GM12878 (cell line): ENCODE measurements around the gene TEX2. TPM values are rescaled to one million over a fixed set of nuclear protein-coding genes. Genes with fewer than 3 reads are reported as not detected.

Source experiments
- ATAC-seq: fragments of 200-7000 bp; cut with Tn5 transposase; 3 replicates; pipeline ENCODE4 v1.9.1; 2020; ENCODE audit warnings: mild to moderate bottlenecking, moderate library complexity
- BruUV-seq: library from RNA; stranded (reverse); fragments of 400-500 nt; replicated peaks from 2 replicates; lab custom pipeline; 2021; lab: Mats Ljungman, UMichigan
- CTCF ChIA-PET: fragments of 300-600 bp; sonication (Branson Sonifier 250); formaldehyde crosslinking; extraction: SDS; loops from one replicate; lab custom pipeline; 2021; ENCODE audit warnings: inconsistent platforms; lab: Yijun Ruan, JAX
- POLR2A ChIA-PET: fragments of 350-600 bp; formaldehyde crosslinking; extraction: SDS; loops from one replicate; lab custom pipeline; 2021; ENCODE audit warnings: inconsistent platforms; lab: Charles Lee
- RAD21 ChIA-PET: fragments of 300-600 bp; sonication (Branson Sonifier 250); formaldehyde crosslinking; loops from one replicate; lab custom pipeline; 2023; ENCODE audit warnings: antibody characterized with exemption; ENCODE audit not compliant: unreplicated experiment; lab: Charles Lee
- SMC1A ChIA-PET: fragments of 300-600 bp; sonication (Branson Sonifier 250); formaldehyde crosslinking; loops from one replicate; lab custom pipeline; 2023; ENCODE audit not compliant: unreplicated experiment, uncharacterized antibody; lab: Charles Lee
- DNase-seq: peaks from one replicate; pipeline ENCODE4 v3.0.0-alpha.2; 2011; ENCODE audit warnings: low read depth, low spot score
- FAIRE-seq: peaks from 3 replicates; lab custom pipeline; 2011; peaks lifted over from hg19 to GRCh38; lab: Jason Lieb, UNC
- H2AFZ ChIP-seq: 2 replicates; pipeline ENCODE4 v1.6.0; 2011; ENCODE audit warnings: low read depth, low read length, control low read depth; ENCODE audit not compliant: control insufficient read depth
- H3K27ac ChIP-seq: 2 replicates; pipeline ENCODE4 v1.5.1; 2011; ENCODE audit warnings: control low read depth; ENCODE audit not compliant: control insufficient read depth, insufficient read depth
- H3K27me3 ChIP-seq, 2 experiments: replicated peaks in 1 of 2; 2 replicates each; pipeline versions ENCODE4 v1.6.0 to v1.6.1; 2011; ENCODE audit warnings: low read length in 1 of 2; ENCODE audit not compliant: control insufficient read depth in 2 of 2, insufficient read depth in 2 of 2
- H3K36me3 ChIP-seq, 2 experiments: 2 replicates each; pipeline ENCODE4 v1.5.1; 2011; ENCODE audit warnings: low read length in 1 of 2; ENCODE audit not compliant: control insufficient read depth in 2 of 2, insufficient read depth in 2 of 2
- H3K4me1 ChIP-seq: 2 replicates; pipeline ENCODE4 v1.6.1; 2011; ENCODE audit warnings: mild to moderate bottlenecking, low read length, moderate library complexity, mixed read lengths; ENCODE audit not compliant: control insufficient read depth, insufficient read depth
- H3K4me2 ChIP-seq: 2 replicates; pipeline ENCODE4 v1.6.0; 2011; ENCODE audit warnings: control low read depth; ENCODE audit not compliant: control insufficient read depth, insufficient read depth
- H3K4me3 ChIP-seq: fragments of 200-600 bp; sonication (generic); 2 replicates; pipeline ENCODE4 v1.5.1; 2016
- H3K79me2 ChIP-seq: 2 replicates; pipeline ENCODE4 v1.6.0; 2011; ENCODE audit warnings: low read length; ENCODE audit not compliant: control insufficient read depth, insufficient read depth
- H3K9ac ChIP-seq: 2 replicates; pipeline ENCODE4 v1.8.0; 2011; ENCODE audit warnings: low read length, control low read depth, mixed read lengths; ENCODE audit not compliant: control insufficient read depth, insufficient read depth
- H3K9me3 ChIP-seq: replicated peaks from 3 replicates; pipeline ENCODE4 v1.5.1; 2011; ENCODE audit warnings: mild to moderate bottlenecking, low read length; ENCODE audit not compliant: control insufficient read depth, insufficient read depth
- H4K20me1 ChIP-seq: 2 replicates; pipeline ENCODE4 v1.6.0; 2011; ENCODE audit not compliant: control insufficient read depth, insufficient read depth
- ASH2L ChIP-seq: fragments of 300-600, 200-600 bp; sonication (generic); IDR thresholded peaks from 2 replicates; pipeline ENCODE4 v1.6.1; 2017; ENCODE audit warnings: low read depth, mild to moderate bottlenecking, borderline replicate concordance
- ATF2 ChIP-seq: IDR thresholded peaks from 2 replicates; pipeline ENCODE4 v1.6.1; 2012; ENCODE audit warnings: low read length, inconsistent platforms
- MTA2 ChIP-seq: fragments of 450-650 bp; IDR thresholded peaks from 2 replicates; pipeline ENCODE4 v1.6.1; 2016; ENCODE audit warnings: low read depth, mild to moderate bottlenecking, moderate library complexity
- NFYB ChIP-seq: IDR thresholded peaks from 2 replicates; pipeline ENCODE4 v1.6.1; 2011; ENCODE audit warnings: low read depth, mild to moderate bottlenecking, low read length, improper control_type of control experiment, moderate library complexity; ENCODE audit not compliant: insufficient read depth
- POLR2A ChIP-seq: IDR thresholded peaks from 2 replicates; pipeline ENCODE4 v1.6.1; 2011; ENCODE audit warnings: low read depth, mild to moderate bottlenecking, low read length
- POLR2AphosphoS2 ChIP-seq: IDR thresholded peaks from 2 replicates; pipeline ENCODE4 v1.6.1; 2011; ENCODE audit warnings: low read depth, mild to moderate bottlenecking, low read length, improper control_type of control experiment, moderate library complexity
- RCOR1 ChIP-seq: conservative IDR thresholded peaks from 2 replicates; pipeline ENCODE4 v1.6.1; 2012; ENCODE audit warnings: low read depth, low read length, improper control_type of control experiment
- REST ChIP-seq: IDR thresholded peaks from 2 replicates; pipeline ENCODE4 v1.6.1; 2012; ENCODE audit warnings: mild to moderate bottlenecking, low read depth, low read length
- SMAD5 ChIP-seq: IDR thresholded peaks from 2 replicates; pipeline ENCODE4 v1.6.1; 2016; ENCODE audit warnings: antibody characterized with exemption, low read depth
- TCF3 ChIP-seq: IDR thresholded peaks from 2 replicates; pipeline ENCODE4 v1.6.1; 2012; ENCODE audit warnings: low read depth, mild to moderate bottlenecking, low read length, borderline replicate concordance; ENCODE audit not compliant: insufficient read depth
- TCF7 ChIP-seq: IDR thresholded peaks from 2 replicates; pipeline ENCODE4 v1.6.1; 2014; ENCODE audit warnings: antibody characterized with exemption, borderline replicate concordance
- ZNF207 ChIP-seq: fragments of 450-650 bp; IDR thresholded peaks from 2 replicates; pipeline ENCODE4 v1.6.1; 2014; ENCODE audit warnings: antibody characterized with exemption, mild to moderate bottlenecking, borderline replicate concordance
- ZNF24 ChIP-seq: fragments of 450-650 bp; IDR thresholded peaks from 2 replicates; pipeline ENCODE4 v1.6.1; 2017; ENCODE audit warnings: antibody characterized with exemption, mild to moderate bottlenecking
- WGBS: methylation state at CpG from one replicate; pipeline ENCODE4 v1.1.6; 2016; ENCODE audit warnings: low lambda C conversion rate; ENCODE audit not compliant: insufficient replicate concordance, insufficient coverage; ENCODE audit errors: missing lambda C conversion rate; 5-methylcytosine and 5-hydroxymethylcytosine counted together
- in situ Hi-C: fragments of 300-500 bp; cut with MboI; formaldehyde crosslinking; loops from 9 replicates; pipeline ENCODE4 v1.14.3; 2018; ENCODE audit warnings: mixed read lengths
- intact Hi-C: fragments of 100-400 bp; cut with micrococcal nuclease; formaldehyde crosslinking; loops from one replicate; pipeline ENCODE4 v1.14.2; 2022; ENCODE audit not compliant: unreplicated experiment
- polyA plus RNA-seq, 11 experiments: library from polyadenylated mRNA; depleted of rRNA in 4 of 11; unstranded in 6 of 11; stranded (reverse) in 5 of 11; fragments of >200 nt; fragmentation: Nextera tagmentation in 4 of 11; fragmentation: Illumina TruSeq in 1 of 11; extraction: Ambion mirVana in 4 of 11; extraction: Trizol in 1 of 11; gene quantifications; 1 replicate in 1 of 11; 2 replicates in 10 of 11; pipeline versions ENCODE4 v1.2.1 to v1.2.3, GENCODE V29; 2011 to 2016; ENCODE audit warnings: inconsistent platforms in 2 of 11, missing spikeins in 2 of 11, low read depth in 1 of 11
- total RNA-seq, 4 experiments: library from RNA; depleted of rRNA in 3 of 4; stranded (reverse); fragments of >200 nt in 3 of 4; fragmentation: Illumina TruSeq in 1 of 4; extraction: Trizol in 1 of 4; gene quantifications; 2 replicates each; pipeline versions ENCODE4 v1.2.1 to v1.2.3, GENCODE V29; 2013 to 2021
- TF ChIP-seq, protein P1 (sequence below): IDR thresholded peaks from 2 replicates; pipeline ENCODE4 v1.6.1; 2011; ENCODE audit warnings: low read depth, low read length, improper control_type of control experiment, borderline replicate concordance

TEX2 gene
- total and polyA plus RNA-seq, 10 of the 15 experiments (the other 5 are each of a cell fraction or from before 2014, with no cell fraction given): 3.8 to 19.9 (median 15.8) TPM

DNA sequence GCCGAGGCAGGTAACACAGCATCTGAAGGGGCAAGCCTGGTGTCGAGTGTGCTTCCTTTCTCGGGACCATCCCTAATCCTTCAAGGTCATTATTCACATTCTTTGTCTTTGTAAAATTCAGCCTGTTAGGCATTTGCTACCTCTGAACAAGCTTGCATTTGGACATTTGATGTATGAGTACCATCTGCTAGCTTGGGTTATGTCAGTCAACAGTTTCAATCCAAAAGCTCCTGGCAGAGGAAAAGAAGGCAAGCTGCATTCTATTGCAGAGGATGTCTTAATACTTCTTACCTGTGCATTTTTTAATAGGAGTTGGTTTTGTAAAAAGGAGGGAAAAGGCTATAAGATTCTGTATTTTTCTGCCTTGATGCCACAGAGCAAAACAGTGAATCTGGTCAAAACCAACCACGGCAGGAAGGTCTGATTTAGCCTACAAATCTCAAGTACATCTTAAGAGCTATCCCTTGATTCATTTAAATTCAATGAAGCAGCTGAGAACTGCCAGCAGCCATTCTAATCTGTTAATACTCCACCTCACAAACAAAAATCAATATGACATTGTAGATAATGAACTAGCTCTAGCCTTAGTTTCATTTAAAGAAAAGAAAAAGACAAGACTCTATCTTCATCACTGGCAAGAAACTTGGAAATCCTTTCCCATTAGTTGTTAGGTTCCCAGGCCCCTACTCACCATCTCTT lies 39.0 kb downstream of the TEX2 start (continued):
- no peak for TF ChIP-seq ASH2L

GRCh38 chr17:64223283-64223682 lies 39.8 kb downstream of the TEX2 start:
- no peak overlapping the region for H3K27ac ChIP-seq
- 68% methylated on average over 2 of the region's 2 CpGs for WGBS
- RAD21 ChIA-PET: no interaction called here
- CTCF ChIA-PET: no interaction called here
- intact Hi-C loops (no loop called here), in situ Hi-C loops (no loop called here)
- no peak overlapping the region for H3K4me3 ChIP-seq
- no peaks in the 10 kb centered on the region for H3K36me3 ChIP-seq
- no peak overlapping the region for H3K9ac ChIP-seq
- H3K9me3 ChIP-seq: no peaks in the 10 kb centered on the region
- H3K4me1 ChIP-seq: peaks cover 5% of the 10 kb centered on the region; the same call in 1 of the 2 replicates
- POLR2A ChIA-PET: interaction anchor here (0.6 kb wide), 3 partner anchors 56 to 284 kb away, joined by 3 to 5 read pairs (median 4); no protein-coding TSS in a partner anchor
- TF ChIP-seq SMAD5 (no peak), ZNF207 (no peak), RCOR1 (no peak), POLR2AphosphoS2 (no peak), MTA2 (no peak), POLR2A (no peak), TCF3 (no peak), ATF2 (no peak), ZNF24 (no peak), REST (no peak), NFYB (no peak), TCF7 (no peak)
- TF ChIP-seq, protein P1, sequence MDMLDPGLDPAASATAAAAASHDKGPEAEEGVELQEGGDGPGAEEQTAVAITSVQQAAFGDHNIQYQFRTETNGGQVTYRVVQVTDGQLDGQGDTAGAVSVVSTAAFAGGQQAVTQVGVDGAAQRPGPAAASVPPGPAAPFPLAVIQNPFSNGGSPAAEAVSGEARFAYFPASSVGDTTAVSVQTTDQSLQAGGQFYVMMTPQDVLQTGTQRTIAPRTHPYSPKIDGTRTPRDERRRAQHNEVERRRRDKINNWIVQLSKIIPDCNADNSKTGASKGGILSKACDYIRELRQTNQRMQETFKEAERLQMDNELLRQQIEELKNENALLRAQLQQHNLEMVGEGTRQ: no peak
- no peaks in the 10 kb centered on the region for H3K27me3 ChIP-seq
- BruUV-seq: no TSS peak
- H3K79me2 ChIP-seq: no peaks in the 10 kb centered on the region; the same call in 1 of the 2 replicates
- no peak for DNase-seq
- H4K20me1 ChIP-seq: no peaks in the 10 kb centered on the region
- no peak for FAIRE-seq
- ATAC-seq: no peak
- no peak overlapping the region for H2AFZ ChIP-seq
- SMC1A ChIA-PET: interaction anchor here (0.6 to 0.9 kb wide), 2 partner anchors 11 to 18 kb away, joined by 3 to 4 read pairs; no protein-coding TSS in a partner anchor
- H3K4me2 ChIP-seq: no peak overlapping the region
